Panc1 (cell line): ENCODE results near the gene EMX2. TPM values are rescaled to one million over a fixed set of nuclear protein-coding genes. Genes with fewer than 3 reads are reported as not detected.

ENCODE experiments used
- ATAC-seq: fragments of 200-7000 bp; cut with Tn5 transposase; 2 replicates; pipeline ENCODE4 v1.9.1; 2020; ENCODE audit warnings: mild to moderate bottlenecking, moderate library complexity
- BruUV-seq: library from RNA; stranded (reverse); fragments of 400-500 nt; replicated peaks from 2 replicates; lab custom pipeline; 2021; lab: Mats Ljungman, UMichigan
- CTCF ChIA-PET: fragments of 300-600 bp; sonication (Branson Sonifier 250); formaldehyde crosslinking; loops from one replicate; lab custom pipeline; 2022; ENCODE audit warnings: antibody characterized with exemption; lab: Charles Lee
- POLR2A ChIA-PET: fragments of 300-600 bp; sonication (Branson Sonifier 250); formaldehyde crosslinking; loops from one replicate; lab custom pipeline; 2022; ENCODE audit warnings: antibody characterized with exemption; lab: Charles Lee
- DNase-seq: peaks from one replicate; pipeline ENCODE4 v3.0.0-alpha.2; 2010; ENCODE audit warnings: low read depth, low spot score
- H3K27ac ChIP-seq: 2 replicates; pipeline ENCODE4 v1.5.1; 2011; ENCODE audit warnings: mild to moderate bottlenecking, low read length, inconsistent platforms
- H3K27me3 ChIP-seq: fragments of 200-500 bp; sonication (Bioruptor generic); 2 replicates; pipeline ENCODE4 v1.6.0; 2014; ENCODE audit warnings: low read length, inconsistent platforms; ENCODE audit not compliant: control insufficient read depth, insufficient read depth
- H3K36me3 ChIP-seq: fragments of 200-500 bp; sonication (Bioruptor generic); 2 replicates; pipeline ENCODE4 v1.5.1; 2014; ENCODE audit warnings: inconsistent platforms, mild to moderate bottlenecking, low read length, moderate library complexity; ENCODE audit not compliant: control insufficient read depth, insufficient read depth
- H3K4me1 ChIP-seq: 2 replicates; pipeline ENCODE4 v1.5.1; 2011; ENCODE audit warnings: inconsistent platforms, mild to moderate bottlenecking, low read length, moderate library complexity; ENCODE audit not compliant: control insufficient read depth, insufficient read depth
- H3K4me3 ChIP-seq, 2 experiments: 2 replicates each; pipeline ENCODE4 v1.5.1; 2011 to 2012; ENCODE audit warnings: low read depth in 2 of 2, low read length in 2 of 2, mild to moderate bottlenecking in 2 of 2, inconsistent platforms in 1 of 2, moderate library complexity in 1 of 2
- H3K9me3 ChIP-seq: fragments of 200-500 bp; sonication (Bioruptor generic); 2 replicates; pipeline ENCODE4 v1.5.1; 2014; ENCODE audit warnings: low read depth, mild to moderate bottlenecking, inconsistent platforms, low read length, moderate library complexity; ENCODE audit not compliant: control insufficient read depth, insufficient read depth
- POLR2AphosphoS5 ChIP-seq: IDR thresholded peaks from 2 replicates; pipeline ENCODE4 v1.6.1; 2012; ENCODE audit warnings: mild to moderate bottlenecking, low read depth, low read length, moderate library complexity
- SIN3A ChIP-seq: IDR thresholded peaks from 2 replicates; pipeline ENCODE4 v1.6.1; 2012; ENCODE audit warnings: low read depth, mild to moderate bottlenecking, low read length, moderate library complexity, borderline replicate concordance; ENCODE audit not compliant: insufficient read depth
- TCF7L2 ChIP-seq: IDR thresholded peaks from 2 replicates; pipeline ENCODE4 v1.6.1; 2011; ENCODE audit warnings: mild to moderate bottlenecking, low read depth, low read length, inconsistent platforms
- in situ Hi-C: cut with HindIII; loops from 2 replicates; pipeline ENCODE4 v1.10.0; 2016; ENCODE audit warnings: low sequenced_read_pairs, low pct_unique_long_range_greater_than_20kb
- intact Hi-C: fragments of 100-400 bp; cut with micrococcal nuclease; formaldehyde crosslinking; loops from one replicate; pipeline ENCODE4 v1.10.0; 2022; ENCODE audit not compliant: unreplicated experiment
- total RNA-seq: library from RNA; stranded (reverse); gene quantifications from one replicate; pipeline ENCODE4 v1.2.1, GENCODE V29; 2021; ENCODE audit not compliant: unreplicated experiment
- TF ChIP-seq, protein P1 (sequence below), 2 experiments: IDR thresholded peaks; 2 replicates each; pipeline ENCODE4 v1.6.1; 2011 to 2012; ENCODE audit warnings: low read depth in 2 of 2, control low read depth in 1 of 2, low read length in 1 of 2, mild to moderate bottlenecking in 1 of 2, moderate library complexity in 1 of 2; ENCODE audit not compliant: insufficient read depth in 1 of 2
- TF ChIP-seq, protein P2 (sequence below): fragments of 450-650 bp; IDR thresholded peaks from 2 replicates; pipeline ENCODE4 v1.5.1; 2017; ENCODE audit warnings: mild to moderate bottlenecking

The EMX2 gene
- total RNA-seq, 1 experiment from 2014 or later: not detected

DNA sequence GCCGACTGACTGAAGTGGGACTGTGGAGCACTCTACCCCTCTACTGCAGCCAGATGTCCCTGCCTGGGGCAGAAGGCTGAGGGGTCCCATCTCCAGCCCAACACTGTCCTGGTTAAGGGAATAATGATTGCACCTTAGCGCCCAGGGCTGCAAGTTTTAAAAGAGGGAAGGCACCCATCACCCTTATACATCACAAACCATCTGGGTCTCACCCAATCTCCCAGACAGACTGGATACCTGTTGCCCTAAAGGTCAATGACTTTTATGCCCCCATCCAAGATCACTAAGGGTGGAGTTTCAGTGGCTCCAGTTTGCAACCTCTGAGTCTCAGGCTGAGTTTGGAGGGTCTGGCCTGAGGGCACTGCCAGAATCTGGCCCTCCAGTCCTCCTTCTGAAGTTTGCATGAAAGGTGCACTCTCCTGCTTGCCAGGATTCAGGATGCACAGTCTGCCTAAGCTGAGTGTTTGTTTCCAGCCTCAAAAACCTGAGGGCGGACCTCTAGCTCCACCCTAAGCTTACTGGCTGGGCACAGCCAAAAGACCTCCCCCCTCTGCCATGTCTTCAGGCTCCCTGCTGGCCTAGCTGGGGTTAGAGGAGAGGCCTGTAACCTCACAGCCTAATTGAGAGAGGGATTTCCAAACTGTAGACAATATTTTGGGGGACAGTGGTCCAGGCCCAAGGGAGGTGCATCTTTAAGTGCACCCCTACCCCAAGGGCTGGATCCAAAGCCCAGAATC, 2.5 kb upstream of the EMX2 start:
- TF ChIP-seq, protein P1, sequence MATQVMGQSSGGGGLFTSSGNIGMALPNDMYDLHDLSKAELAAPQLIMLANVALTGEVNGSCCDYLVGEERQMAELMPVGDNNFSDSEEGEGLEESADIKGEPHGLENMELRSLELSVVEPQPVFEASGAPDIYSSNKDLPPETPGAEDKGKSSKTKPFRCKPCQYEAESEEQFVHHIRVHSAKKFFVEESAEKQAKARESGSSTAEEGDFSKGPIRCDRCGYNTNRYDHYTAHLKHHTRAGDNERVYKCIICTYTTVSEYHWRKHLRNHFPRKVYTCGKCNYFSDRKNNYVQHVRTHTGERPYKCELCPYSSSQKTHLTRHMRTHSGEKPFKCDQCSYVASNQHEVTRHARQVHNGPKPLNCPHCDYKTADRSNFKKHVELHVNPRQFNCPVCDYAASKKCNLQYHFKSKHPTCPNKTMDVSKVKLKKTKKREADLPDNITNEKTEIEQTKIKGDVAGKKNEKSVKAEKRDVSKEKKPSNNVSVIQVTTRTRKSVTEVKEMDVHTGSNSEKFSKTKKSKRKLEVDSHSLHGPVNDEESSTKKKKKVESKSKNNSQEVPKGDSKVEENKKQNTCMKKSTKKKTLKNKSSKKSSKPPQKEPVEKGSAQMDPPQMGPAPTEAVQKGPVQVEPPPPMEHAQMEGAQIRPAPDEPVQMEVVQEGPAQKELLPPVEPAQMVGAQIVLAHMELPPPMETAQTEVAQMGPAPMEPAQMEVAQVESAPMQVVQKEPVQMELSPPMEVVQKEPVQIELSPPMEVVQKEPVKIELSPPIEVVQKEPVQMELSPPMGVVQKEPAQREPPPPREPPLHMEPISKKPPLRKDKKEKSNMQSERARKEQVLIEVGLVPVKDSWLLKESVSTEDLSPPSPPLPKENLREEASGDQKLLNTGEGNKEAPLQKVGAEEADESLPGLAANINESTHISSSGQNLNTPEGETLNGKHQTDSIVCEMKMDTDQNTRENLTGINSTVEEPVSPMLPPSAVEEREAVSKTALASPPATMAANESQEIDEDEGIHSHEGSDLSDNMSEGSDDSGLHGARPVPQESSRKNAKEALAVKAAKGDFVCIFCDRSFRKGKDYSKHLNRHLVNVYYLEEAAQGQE (IDR thresholded peaks at IDR 0.05; ENCODE audit: insufficient read depth in 1 of 2, low read depth in 2 of 2, low read length in 1 of 2): no peak
- TF ChIP-seq, protein P2, sequence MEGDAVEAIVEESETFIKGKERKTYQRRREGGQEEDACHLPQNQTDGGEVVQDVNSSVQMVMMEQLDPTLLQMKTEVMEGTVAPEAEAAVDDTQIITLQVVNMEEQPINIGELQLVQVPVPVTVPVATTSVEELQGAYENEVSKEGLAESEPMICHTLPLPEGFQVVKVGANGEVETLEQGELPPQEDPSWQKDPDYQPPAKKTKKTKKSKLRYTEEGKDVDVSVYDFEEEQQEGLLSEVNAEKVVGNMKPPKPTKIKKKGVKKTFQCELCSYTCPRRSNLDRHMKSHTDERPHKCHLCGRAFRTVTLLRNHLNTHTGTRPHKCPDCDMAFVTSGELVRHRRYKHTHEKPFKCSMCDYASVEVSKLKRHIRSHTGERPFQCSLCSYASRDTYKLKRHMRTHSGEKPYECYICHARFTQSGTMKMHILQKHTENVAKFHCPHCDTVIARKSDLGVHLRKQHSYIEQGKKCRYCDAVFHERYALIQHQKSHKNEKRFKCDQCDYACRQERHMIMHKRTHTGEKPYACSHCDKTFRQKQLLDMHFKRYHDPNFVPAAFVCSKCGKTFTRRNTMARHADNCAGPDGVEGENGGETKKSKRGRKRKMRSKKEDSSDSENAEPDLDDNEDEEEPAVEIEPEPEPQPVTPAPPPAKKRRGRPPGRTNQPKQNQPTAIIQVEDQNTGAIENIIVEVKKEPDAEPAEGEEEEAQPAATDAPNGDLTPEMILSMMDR: no peak
- TF ChIP-seq TCF7L2 (no peak), POLR2AphosphoS5 (no peak), SIN3A (no peak)
- ChIA-PET POLR2A (interaction anchor here (0.6 kb wide), 1 partner anchor 69 kb away, joined by 8 read pairs; no protein-coding TSS in a partner anchor), CTCF (interaction anchor here (0.6 kb wide), 1 partner anchor 12 kb away, joined by 5 read pairs; no protein-coding TSS in a partner anchor)
- Histone ChIP-seq H3K27ac (no peak overlapping the region), H3K27me3 (peaks cover 41% of the 10 kb centered on the region), H3K4me1 (peaks cover 9% of the 10 kb centered on the region), H3K36me3 (no peaks in the 10 kb centered on the region), H3K9me3 (no peaks in the 10 kb centered on the region), H3K4me3 (no peak overlapping the region)
- DNase-seq (no peak), ATAC-seq (no peak)
- BruUV-seq: no TSS peak
- in situ Hi-C loops (no loop called here), intact Hi-C loops (loop anchor here (10.0 kb wide), 1 partner anchor 505 kb away; the partner anchor contains the start of gene RAB11FIP2)

DNA sequence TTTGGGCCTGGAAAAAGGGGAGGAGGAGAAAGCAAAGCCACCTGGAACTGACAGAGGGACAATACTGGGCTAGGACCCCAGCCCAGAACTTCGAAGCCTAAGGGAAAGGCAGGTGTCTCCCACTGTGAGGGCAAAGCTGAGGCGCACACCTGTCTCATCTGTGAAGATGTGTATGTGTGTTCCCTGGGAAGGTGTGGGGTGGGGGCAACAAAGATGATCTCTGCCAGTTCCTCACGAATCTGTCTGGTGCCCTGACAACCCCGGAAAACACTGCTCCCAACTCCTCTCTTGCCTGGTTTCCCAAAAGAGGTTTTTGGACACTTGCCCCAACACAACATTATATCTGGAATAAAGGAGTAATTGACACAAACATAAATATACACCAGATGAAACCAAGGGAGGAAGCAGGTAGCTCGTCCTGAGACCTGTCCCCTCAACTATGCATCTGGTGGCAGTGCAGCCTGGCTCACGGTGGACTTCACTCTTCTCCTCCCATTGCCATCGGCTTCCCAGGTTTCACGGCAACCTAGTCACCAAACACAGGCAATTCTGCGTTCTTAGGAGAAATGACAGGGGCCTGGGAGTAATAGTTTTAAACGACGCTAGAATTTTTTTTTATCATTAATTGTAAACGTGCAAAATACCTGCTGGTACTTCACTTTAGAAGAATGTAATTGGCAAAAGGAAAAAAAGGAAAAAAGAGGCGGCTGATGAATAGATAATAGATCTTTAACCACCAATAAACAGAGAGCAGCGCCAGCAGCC, 1.7 kb upstream of the EMX2 start:
- no TSS peak for BruUV-seq
- ATAC-seq: no peak
- peaks cover 9% of the 10 kb centered on the region; the same call in 1 of the 2 replicates for H3K4me1 ChIP-seq
- TF ChIP-seq SIN3A: no peak
- TF ChIP-seq, protein P1 (IDR thresholded peaks at IDR 0.05; ENCODE audit: insufficient read depth in 1 of 2, low read depth in 2 of 2, low read length in 1 of 2): no peak
- TF ChIP-seq, protein P2: no peak
- no peak for TF ChIP-seq POLR2AphosphoS5
- TF ChIP-seq TCF7L2: no peak
- CTCF ChIA-PET: no interaction called here
- POLR2A ChIA-PET: interaction anchor here (0.6 kb wide), 1 partner anchor 70 kb away, joined by 8 read pairs; no protein-coding TSS in a partner anchor
- no peak for DNase-seq
- H3K9me3 ChIP-seq: no peaks in the 10 kb centered on the region
- in situ Hi-C loops (no loop called here), intact Hi-C loops (no loop called here)
- H3K27me3 ChIP-seq: peaks cover 38% of the 10 kb centered on the region
- no peak overlapping the region for H3K27ac ChIP-seq
- no peaks in the 10 kb centered on the region for H3K36me3 ChIP-seq
- H3K4me3 ChIP-seq: no peak overlapping the region
